Activated naive CD4-positive, alpha-beta T cell treated with anti-CD3 and anti-CD28 coated beads, Interleukin-2, amount 10 ng/mL, durations not matched to agents 7 days and 5 days (primary cell): ENCODE measurements around the gene S100A3.
A peak's percentile ranks its signal among the peaks of the same experiment; 100 is the strongest.

Source experiments
- CTCF ChIA-PET: fragments of 350-600 bp; sonication (Branson Sonifier 250); formaldehyde crosslinking; loops from one replicate; lab custom pipeline; 2021; ENCODE audit warnings: antibody characterized with exemption; lab: Charles Lee
- DNase-seq: peaks from one replicate; pipeline ENCODE4 v3.0.0-alpha.2; 2020
- H3K27ac Mint-ChIP-seq: one replicate; pipeline ENCODE4 v1.8.0; 2021; ENCODE audit warnings: mild to moderate bottlenecking, moderate library complexity, mixed read lengths
- H3K27me3 Mint-ChIP-seq: one replicate; pipeline ENCODE4 v1.8.0; 2021; ENCODE audit warnings: mild to moderate bottlenecking, mixed read lengths
- H3K36me3 Mint-ChIP-seq: one replicate; pipeline ENCODE4 v1.8.0; 2021; ENCODE audit warnings: mixed read lengths
- H3K4me1 Mint-ChIP-seq: one replicate; pipeline ENCODE4 v1.8.0; 2021; ENCODE audit warnings: mixed read lengths
- H3K4me3 Mint-ChIP-seq: one replicate; pipeline ENCODE4 v1.8.0; 2021; ENCODE audit warnings: mild to moderate bottlenecking, moderate library complexity, mixed read lengths
- H3K9me3 Mint-ChIP-seq: one replicate; pipeline ENCODE4 v1.8.0; 2021; ENCODE audit warnings: mixed read lengths

S100A3 gene

GRCh38 chr1:153550827-153551500, 1.9 kb upstream of the S100A3 start:
- CTCF ChIA-PET = interaction anchor here (1.1 to 2.0 kb wide), 5 partner anchors 9 to 19 kb away, joined by 3 to 7 read pairs (median 4); no protein-coding TSS in a partner anchor
- peak; percentile 11 for DNase-seq
- Mint-ChIP-seq H3K4me1 (peaks cover 48% of the 10 kb centered on the region), H3K27ac (no peak overlapping the region), H3K9me3 (no peaks in the 10 kb centered on the region), H3K4me3 (no peak overlapping the region), H3K27me3 (peaks cover 35% of the 10 kb centered on the region), H3K36me3 (no peaks in the 10 kb centered on the region)

- H3K4me3 Mint-ChIP-seq = no peak overlapping the region
- DNase-seq = peak; percentile 13
- CTCF ChIA-PET = interaction anchor here (0.9 to 2.0 kb wide), 4 partner anchors 10 to 20 kb away, joined by 3 to 7 read pairs (median 4); no protein-coding TSS in a partner anchor
- peaks cover 35% of the 10 kb centered on the region for H3K27me3 Mint-ChIP-seq
- H3K4me1 Mint-ChIP-seq = peaks cover 54% of the 10 kb centered on the region
- peaks cover 2% of the 10 kb centered on the region for H3K36me3 Mint-ChIP-seq
- H3K27ac Mint-ChIP-seq = no peak overlapping the region
- no peaks in the 10 kb centered on the region for H3K9me3 Mint-ChIP-seq
Measured at GRCh38 chr1:153550398-153550758, 1.3 kb upstream of the S100A3 start.

- CTCF ChIA-PET = interaction anchor here (0.9 to 2.0 kb wide), 4 partner anchors 10 to 20 kb away, joined by 3 to 7 read pairs (median 4); no protein-coding TSS in a partner anchor
- H3K27me3 Mint-ChIP-seq = peaks cover 35% of the 10 kb centered on the region
- no peak overlapping the region for H3K4me3 Mint-ChIP-seq
- no peak overlapping the region for H3K27ac Mint-ChIP-seq
- H3K36me3 Mint-ChIP-seq = peaks cover 7% of the 10 kb centered on the region
- peak; percentile 7 for DNase-seq
- peaks cover 59% of the 10 kb centered on the region for H3K4me1 Mint-ChIP-seq
- no peaks in the 10 kb centered on the region for H3K9me3 Mint-ChIP-seq
Measured at GRCh38 chr1:153549741-153550397, 811 bp upstream of the S100A3 start.

- peaks cover 22% of the 10 kb centered on the region for H3K27me3 Mint-ChIP-seq
- no peaks in the 10 kb centered on the region for H3K9me3 Mint-ChIP-seq
- H3K4me3 Mint-ChIP-seq = no peak overlapping the region
- peak; percentile 20 for DNase-seq
- CTCF ChIA-PET = no interaction called here
- peaks cover 27% of the 10 kb centered on the region for H3K36me3 Mint-ChIP-seq
- H3K4me1 Mint-ChIP-seq = peaks cover 71% of the 10 kb centered on the region
- peak overlapping the region; percentile 71 for H3K27ac Mint-ChIP-seq
Measured at GRCh38 chr1:153547560-153548551, 1.2 kb downstream of the S100A3 start.

- H3K4me3 Mint-ChIP-seq = peak overlapping the region; percentile 93
- peaks cover 22% of the 10 kb centered on the region for H3K27me3 Mint-ChIP-seq
Measured at GRCh38 chr1:153546796-153547559, 2.1 kb downstream of the S100A3 start.

GRCh38 chr1:153546371-153546770, 2.7 kb downstream of the S100A3 start:
- Mint-ChIP-seq H3K36me3 (peaks cover 41% of the 10 kb centered on the region), H3K27ac (peak overlapping the region; percentile 99), H3K27me3 (peaks cover 22% of the 10 kb centered on the region), H3K9me3 (no peaks in the 10 kb centered on the region), H3K4me3 (peak overlapping the region; percentile 93), H3K4me1 (peaks cover 86% of the 10 kb centered on the region)
- peak; percentile 18 for DNase-seq
- CTCF ChIA-PET = interaction anchor here (0.5 to 5.0 kb wide), 4 partner anchors 13 to 36 kb away, joined by 3 to 74 read pairs (median 10); partner anchors contain the start of gene S100A6

More at GRCh38 chr1:153546796-153547559, 2.1 kb downstream of the S100A3 start:
- Mint-ChIP-seq H3K27ac (peak overlapping the region; percentile 99), H3K9me3 (no peaks in the 10 kb centered on the region), H3K4me1 (peaks cover 80% of the 10 kb centered on the region), H3K36me3 (peaks cover 36% of the 10 kb centered on the region)
- peak; percentile 5 for DNase-seq
- CTCF ChIA-PET = interaction anchor here (0.5 to 5.0 kb wide), 4 partner anchors 13 to 37 kb away, joined by 3 to 74 read pairs (median 10); partner anchors contain the start of gene S100A6

GRCh38 chr1:153545067-153546055, 3.7 kb downstream of the S100A3 start, which contains the start of gene S100A4:
Gene S100A4 (minus strand): TSS chr1:153545806. CDS start chr1:153544794, 1,012 bp downstream.
- CTCF ChIA-PET = interaction anchor here (1.1 to 5.0 kb wide), 7 partner anchors 8 to 35 kb away, joined by 3 to 74 read pairs (median 6); partner anchors contain the start of genes S100A2 and S100A6
- H3K9me3 Mint-ChIP-seq = no peaks in the 10 kb centered on the region
- peaks cover 18% of the 10 kb centered on the region for H3K27me3 Mint-ChIP-seq
- H3K27ac Mint-ChIP-seq = peak within 1 kb of the TSS; percentile 99
- peak; percentile 96 for DNase-seq
- H3K4me3 Mint-ChIP-seq = peak within 1 kb of the TSS; percentile 93
- peaks cover 47% of the 10 kb centered on the region for H3K36me3 Mint-ChIP-seq
- H3K4me1 Mint-ChIP-seq = peaks cover 94% of the 10 kb centered on the region

- DNase-seq = peak; percentile 20
- Mint-ChIP-seq H3K27me3 (peaks cover 10% of the 10 kb centered on the region), H3K9me3 (no peaks in the 10 kb centered on the region), H3K36me3 (peaks cover 52% of the 10 kb centered on the region), H3K4me3 (peak overlapping the region; percentile 93), H3K27ac (peak overlapping the region; percentile 99), H3K4me1 (peaks cover 97% of the 10 kb centered on the region)
- CTCF ChIA-PET = interaction anchor here (0.6 to 5.0 kb wide), 7 partner anchors 9 to 32 kb away, joined by 3 to 74 read pairs (median 6); partner anchors contain the start of genes S100A2 and S100A6
Measured at GRCh38 chr1:153544453-153545066, 4.5 kb downstream of the S100A3 start.

GRCh38 chr1:153543736-153544135, 5.3 kb downstream of the S100A3 start:
- peaks cover 91% of the 10 kb centered on the region for H3K4me1 Mint-ChIP-seq
- H3K27ac Mint-ChIP-seq = peak overlapping the region; percentile 99
- peaks cover 1% of the 10 kb centered on the region for H3K27me3 Mint-ChIP-seq
- DNase-seq = peak; percentile 10
- no peaks in the 10 kb centered on the region for H3K9me3 Mint-ChIP-seq
- CTCF ChIA-PET = interaction anchor here (0.6 to 5.0 kb wide), 5 partner anchors 10 to 32 kb away, joined by 3 to 74 read pairs (median 4); partner anchors contain the start of gene S100A6
- peaks cover 54% of the 10 kb centered on the region for H3K36me3 Mint-ChIP-seq
- peak overlapping the region; percentile 93 for H3K4me3 Mint-ChIP-seq

- peak overlapping the region; percentile 93 for H3K27ac Mint-ChIP-seq
- peaks cover 89% of the 10 kb centered on the region for H3K4me1 Mint-ChIP-seq
- H3K4me3 Mint-ChIP-seq = peak overlapping the region; percentile 56
- DNase-seq = peak; percentile 14
- peaks cover 54% of the 10 kb centered on the region for H3K36me3 Mint-ChIP-seq
- no peaks in the 10 kb centered on the region for H3K27me3 Mint-ChIP-seq
- CTCF ChIA-PET = interaction anchor here (1.8 to 5.0 kb wide), 3 partner anchors 9 to 29 kb away, joined by 4 to 74 read pairs (median 17); partner anchors contain the start of gene S100A6
- no peaks in the 10 kb centered on the region for H3K9me3 Mint-ChIP-seq
Measured at GRCh38 chr1:153542956-153543711, 5.9 kb downstream of the S100A3 start.
